ENCODE results near the gene DNAJC5G.
A peak's percentile ranks its signal among the peaks of the same experiment; 100 is the strongest.

DNAJC5G gene

DNA sequence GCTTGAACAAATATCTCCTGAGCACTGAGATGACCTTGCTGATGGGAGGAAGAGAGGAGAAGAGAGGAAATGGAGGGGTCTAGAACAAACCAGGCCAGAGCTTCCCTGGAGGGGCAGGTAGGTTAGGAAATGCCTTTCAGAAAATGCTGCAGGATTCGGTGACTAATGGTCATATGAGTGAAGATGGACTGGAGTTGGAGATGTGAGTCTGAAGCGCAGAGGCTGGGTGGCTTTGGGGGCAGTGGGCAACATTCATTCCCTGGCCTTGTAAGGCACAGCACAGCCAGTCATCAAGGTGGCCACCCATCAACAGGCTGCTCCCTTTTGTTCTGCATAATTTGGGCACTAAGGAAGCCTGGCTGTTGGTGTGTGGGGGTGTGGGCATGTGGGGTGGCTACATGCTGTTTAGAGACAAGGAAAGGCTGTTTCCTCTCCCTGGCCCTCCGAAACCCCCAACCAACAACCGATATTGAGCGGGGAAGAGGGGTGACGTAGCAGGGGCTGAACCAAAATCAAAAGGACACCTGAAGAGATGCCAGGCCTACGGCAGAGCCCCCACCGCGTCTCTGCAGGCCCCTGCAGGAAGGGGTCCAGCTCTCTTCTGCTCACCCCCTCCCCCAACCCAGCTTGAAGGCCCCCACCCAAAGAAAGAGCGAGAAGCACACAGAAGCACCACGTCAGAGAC is 13.8 kb upstream of the DNAJC5G start:
- in situ Hi-C loops (cut with MboI; ENCODE audit: low sequenced_read_pairs, unreplicated experiment), result no loop called here
- no peak for DNase-seq (ENCODE audit: low spot score)
- TF ChIP-seq, protein P1, sequence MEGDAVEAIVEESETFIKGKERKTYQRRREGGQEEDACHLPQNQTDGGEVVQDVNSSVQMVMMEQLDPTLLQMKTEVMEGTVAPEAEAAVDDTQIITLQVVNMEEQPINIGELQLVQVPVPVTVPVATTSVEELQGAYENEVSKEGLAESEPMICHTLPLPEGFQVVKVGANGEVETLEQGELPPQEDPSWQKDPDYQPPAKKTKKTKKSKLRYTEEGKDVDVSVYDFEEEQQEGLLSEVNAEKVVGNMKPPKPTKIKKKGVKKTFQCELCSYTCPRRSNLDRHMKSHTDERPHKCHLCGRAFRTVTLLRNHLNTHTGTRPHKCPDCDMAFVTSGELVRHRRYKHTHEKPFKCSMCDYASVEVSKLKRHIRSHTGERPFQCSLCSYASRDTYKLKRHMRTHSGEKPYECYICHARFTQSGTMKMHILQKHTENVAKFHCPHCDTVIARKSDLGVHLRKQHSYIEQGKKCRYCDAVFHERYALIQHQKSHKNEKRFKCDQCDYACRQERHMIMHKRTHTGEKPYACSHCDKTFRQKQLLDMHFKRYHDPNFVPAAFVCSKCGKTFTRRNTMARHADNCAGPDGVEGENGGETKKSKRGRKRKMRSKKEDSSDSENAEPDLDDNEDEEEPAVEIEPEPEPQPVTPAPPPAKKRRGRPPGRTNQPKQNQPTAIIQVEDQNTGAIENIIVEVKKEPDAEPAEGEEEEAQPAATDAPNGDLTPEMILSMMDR (IDR thresholded peaks at IDR 0.05; ENCODE audit: borderline replicate concordance, control extremely low read depth, extremely low read depth, insufficient read depth, missing control alignments), result no peak

DNA sequence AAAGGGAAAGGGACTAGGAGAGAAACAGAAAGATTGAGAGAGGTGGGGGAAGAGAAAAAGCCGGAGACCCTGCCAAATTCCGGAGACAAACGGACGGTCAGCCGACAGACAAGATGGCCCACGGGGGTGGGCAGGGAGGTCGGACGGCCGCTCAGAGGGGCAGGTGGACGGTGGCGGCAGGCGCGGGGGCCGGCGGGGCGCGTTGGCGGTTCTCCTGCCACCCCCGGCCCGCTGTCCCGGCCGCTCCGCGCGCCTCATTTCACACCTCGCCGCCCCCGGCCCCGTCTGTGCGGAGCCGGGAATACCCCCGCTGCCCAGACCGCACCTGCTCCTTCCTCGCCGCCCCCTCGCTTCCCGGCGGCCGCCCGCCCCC is 13.3 kb upstream of the DNAJC5G start:
- DNase-seq (ENCODE audit: low spot score), result peak; percentile 34
- TF ChIP-seq, protein P1 (IDR thresholded peaks at IDR 0.05; ENCODE audit: borderline replicate concordance, control extremely low read depth, extremely low read depth, insufficient read depth, missing control alignments), result no peak
- in situ Hi-C loops (cut with MboI; ENCODE audit: low sequenced_read_pairs, unreplicated experiment), result no loop called here

DNA sequence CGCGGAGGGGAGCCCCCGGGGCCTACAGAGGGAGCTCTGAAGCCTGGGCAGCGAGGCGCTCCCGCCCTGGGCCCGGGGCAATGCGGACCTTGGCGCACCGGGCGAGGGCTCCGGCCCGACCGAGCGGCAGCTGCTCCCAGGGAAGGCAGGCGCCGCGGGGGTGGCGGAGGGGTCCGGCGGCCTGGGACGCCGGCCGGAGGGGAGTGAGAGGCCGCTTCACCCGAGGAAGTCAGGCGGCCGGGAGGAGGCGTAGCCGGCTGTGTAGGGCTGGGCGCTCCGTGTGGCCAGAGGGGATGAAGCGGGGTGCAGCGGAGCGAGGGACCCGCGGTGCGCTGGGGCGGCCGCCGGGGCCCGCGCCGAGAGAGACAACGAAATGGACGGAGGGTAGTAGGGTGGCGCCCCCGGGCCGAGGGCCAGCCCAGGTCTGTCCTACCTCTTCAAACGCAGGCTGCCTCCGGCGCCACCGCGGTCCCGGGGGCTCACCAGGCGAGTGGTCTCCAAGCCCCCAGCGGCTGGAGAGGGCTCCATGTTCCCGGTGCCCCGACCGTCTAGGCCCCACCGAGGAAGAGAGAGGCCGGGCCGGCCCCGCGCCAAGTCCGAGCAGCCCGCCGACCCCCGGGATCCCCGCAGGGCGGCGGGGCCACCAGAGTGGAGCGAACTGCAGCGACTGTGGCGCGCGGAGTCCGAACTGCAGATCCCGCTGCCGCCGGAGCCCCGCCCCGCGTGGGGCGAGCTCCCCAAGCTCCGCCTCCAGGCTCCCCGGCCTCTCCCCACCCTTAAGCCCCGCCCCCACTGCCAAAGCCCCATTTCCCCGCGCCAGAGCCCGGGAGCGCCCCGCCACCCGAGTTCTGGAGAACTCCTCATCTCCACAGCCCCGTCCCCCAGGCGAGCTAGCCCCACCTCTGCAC is 12.6 kb upstream of the DNAJC5G start, which contains the start of gene SLC30A3:
TSS of gene SLC30A3 (minus strand) at position 669 of the 908 bp plus-strand sequence. CDS start at position 528, 141 bp downstream.
- DNase-seq (ENCODE audit: low spot score), result peak; percentile 92
- in situ Hi-C loops (cut with MboI; ENCODE audit: low sequenced_read_pairs, unreplicated experiment), result no loop called here
- TF ChIP-seq, protein P1 (IDR thresholded peaks at IDR 0.05; ENCODE audit: borderline replicate concordance, control extremely low read depth, extremely low read depth, insufficient read depth, missing control alignments), result peak; percentile 3

DNA sequence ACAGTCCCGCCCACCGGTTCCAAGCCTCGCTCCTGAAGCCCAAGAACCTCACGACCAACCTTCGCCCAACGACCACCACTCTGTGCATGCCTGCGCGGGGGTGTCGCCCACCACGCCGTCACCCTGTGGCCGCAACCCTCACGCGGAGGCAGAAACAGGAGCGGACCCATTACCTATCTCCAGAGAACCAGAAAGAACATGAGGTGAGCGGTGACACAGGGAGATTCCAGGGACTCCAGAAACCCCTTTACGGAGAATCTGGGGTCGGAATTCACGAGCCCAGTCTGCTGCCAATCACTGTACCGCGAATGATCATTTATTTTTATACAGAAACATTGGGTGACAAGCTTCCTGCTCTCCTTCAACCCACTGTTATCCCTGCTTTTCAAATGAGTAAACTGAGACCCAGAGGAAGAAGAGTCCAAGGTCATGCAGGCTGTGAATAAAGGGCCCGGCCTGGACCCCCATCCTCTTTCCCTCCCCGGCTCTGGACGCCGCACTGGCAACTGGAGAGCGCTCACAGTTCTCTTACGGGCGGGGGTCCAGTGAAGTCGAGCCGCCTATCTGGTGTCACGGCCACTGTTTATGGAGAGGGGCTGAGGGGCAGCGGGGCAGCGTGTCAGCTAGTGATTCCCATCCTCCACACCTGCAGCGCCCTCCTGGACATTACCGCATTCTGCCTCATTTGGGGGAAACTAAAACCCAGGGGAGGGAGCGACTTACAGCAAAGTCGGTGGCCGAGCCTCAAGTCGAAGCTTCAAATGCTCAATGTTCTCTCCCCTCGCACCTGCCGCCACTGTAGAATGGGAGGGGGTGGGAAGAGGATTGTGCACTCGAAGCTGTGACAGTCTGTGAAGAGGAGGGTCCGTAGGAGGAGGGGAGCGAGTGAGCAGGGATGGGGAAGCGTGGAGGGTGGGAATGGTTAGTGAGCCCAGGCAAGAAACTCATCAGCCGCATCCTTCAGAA is 11.7 kb upstream of the DNAJC5G start:
- in situ Hi-C loops (cut with MboI; ENCODE audit: low sequenced_read_pairs, unreplicated experiment), result no loop called here
- peak; percentile 59 for DNase-seq (ENCODE audit: low spot score)
- TF ChIP-seq, protein P1 (IDR thresholded peaks at IDR 0.05; ENCODE audit: borderline replicate concordance, control extremely low read depth, extremely low read depth, insufficient read depth, missing control alignments), result no peak

DNA sequence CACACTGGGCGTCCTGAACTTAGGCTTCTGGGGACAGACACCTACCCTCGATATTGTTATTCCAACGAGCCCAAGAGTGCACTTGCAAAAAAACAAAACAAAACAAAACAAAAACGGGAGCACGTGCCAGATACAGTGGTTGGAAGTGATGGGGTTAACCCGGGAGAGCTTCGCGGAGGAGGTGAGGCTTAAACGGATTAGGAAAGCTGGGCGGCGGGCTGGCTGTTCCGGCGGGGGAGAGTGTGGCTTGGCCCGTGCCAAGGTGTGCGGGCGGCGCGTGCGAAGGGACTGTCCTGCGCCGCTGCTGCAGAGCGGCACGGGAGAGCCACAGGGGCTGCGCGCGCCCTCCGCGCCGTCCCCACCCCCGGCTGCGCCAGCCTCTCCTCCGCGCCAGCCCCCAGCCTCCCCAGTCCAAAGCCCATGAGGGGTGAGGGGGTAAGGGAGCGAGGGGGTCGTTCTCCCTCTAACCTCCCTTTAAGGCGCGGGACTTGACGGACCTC is 10.9 kb upstream of the DNAJC5G start:
- TF ChIP-seq, protein P1 (IDR thresholded peaks at IDR 0.05; ENCODE audit: borderline replicate concordance, control extremely low read depth, extremely low read depth, insufficient read depth, missing control alignments), result no peak
- DNase-seq (ENCODE audit: low spot score), result no peak
- in situ Hi-C loops (cut with MboI; ENCODE audit: low sequenced_read_pairs, unreplicated experiment), result no loop called here

Measured in GM13976 (cell line).